COR-L47 (cell line): ENCODE data around the gene AMZ2.

Experiments used
- DNase-seq: peaks from one replicate; lab custom pipeline; 2025; lab: John Stamatoyannopoulos, UW

The AMZ2 gene

DNA sequence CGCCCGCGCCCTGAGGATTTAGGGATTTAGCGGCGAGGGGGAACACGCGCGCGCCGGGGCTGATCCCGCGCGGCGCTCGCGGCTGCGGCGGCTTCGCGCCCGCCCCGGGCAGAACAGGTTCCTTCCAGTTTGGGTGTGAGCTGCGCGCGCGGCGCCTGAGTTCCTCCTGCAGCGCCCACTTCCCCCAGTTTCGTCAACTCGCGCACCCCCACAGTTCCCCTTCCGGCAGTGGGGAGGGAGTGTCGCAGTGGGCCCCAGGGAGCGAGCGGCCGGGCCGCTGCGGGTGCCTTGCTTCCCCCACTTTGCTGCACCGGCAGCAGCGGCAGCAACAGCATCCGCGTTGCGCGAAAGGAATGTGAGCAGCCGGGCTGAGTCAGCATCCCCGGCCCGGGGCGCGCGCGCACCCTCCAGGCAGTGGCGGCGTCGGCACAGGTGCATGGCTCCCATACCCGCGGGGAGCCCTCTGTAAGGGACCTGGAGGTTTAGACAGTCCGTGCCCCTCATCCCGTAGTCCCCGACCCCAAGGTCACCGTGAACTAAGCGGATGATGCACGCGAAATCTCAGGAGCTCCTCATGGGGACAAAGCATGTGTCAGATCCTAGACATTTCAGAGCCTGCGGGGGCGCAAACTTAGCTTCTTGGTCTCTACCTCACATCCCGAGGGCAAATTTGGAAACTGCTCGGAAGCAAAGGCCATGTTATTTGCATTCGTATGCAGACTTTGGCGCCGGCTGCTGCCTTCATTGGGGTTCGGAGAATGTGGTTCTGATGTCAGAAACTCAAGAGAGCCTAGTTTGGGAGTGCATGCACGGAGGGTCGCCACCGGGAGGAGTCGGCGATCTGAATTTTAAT lies 44.2 kb downstream of the AMZ2 start:
- DNase-seq = peak; percentile 81

DNA sequence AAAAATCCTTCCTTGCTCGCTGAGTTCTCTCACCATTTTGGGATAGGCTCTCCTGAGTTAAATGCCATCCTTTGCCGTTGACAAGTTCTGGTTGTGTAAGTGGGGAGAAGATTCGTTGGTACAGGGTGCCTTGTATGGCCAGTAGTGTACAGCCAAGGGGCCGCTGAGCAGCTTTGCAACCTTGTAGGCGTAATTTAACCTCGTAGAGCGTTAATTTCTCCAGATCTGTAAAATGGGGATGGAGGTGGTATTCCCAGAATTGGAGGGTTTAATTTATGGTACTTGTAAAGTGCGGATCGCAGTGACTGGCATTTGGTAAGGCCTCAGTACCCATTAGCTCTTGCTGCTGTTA lies 44.8 kb downstream of the AMZ2 start:
- no peak for DNase-seq

- no peak for DNase-seq
These were observed 45.8 kb downstream of the AMZ2 start for GRCh38 chr17:68293490-68294195.

- DNase-seq = no peak
These were observed 46.3 kb downstream of the AMZ2 start for GRCh38 chr17:68294196-68294555.

DNA sequence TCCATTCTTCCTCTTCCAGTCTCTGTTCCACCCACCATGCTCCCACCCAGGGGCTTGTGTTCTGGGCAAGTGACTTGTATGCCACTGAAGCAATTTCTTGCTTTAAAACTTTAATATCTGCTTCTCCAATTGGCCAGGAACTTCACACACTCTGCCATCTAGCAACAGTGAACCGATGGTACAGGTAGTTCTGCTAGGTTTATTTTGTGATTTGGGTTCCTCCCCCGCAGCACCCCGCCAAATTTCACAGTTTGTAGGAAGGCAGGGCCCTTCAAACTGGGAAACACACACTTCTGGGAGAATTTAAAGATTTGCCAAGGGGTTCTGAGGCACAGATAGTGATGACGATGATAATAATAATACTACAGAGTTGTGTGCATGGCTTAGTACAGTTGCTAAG lies 46.8 kb downstream of the AMZ2 start:
- DNase-seq = no peak

DNA sequence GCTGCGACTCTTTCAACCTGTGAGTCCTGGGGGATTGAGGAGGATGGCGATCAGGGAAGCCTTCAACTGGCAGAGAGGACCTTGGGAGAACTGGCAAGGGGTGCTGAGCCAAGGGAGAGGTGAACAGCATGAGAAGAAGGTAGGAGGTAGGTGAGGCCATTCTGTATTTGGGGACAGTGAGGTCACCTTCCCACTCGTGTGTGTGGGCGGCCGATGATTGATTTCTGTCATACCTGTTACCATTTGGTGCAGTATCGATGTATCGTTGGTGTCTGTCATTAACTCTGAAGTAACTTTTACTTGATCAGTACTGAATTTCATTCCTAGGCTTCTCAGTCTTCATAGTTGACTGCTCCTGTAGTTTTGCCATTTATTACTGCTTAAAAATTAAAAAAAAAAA lies 47.2 kb downstream of the AMZ2 start:
- no peak for DNase-seq

GRCh38 chr17:68296217-68297191 lies 48.7 kb downstream of the AMZ2 start:
- DNase-seq = no peak

DNA sequence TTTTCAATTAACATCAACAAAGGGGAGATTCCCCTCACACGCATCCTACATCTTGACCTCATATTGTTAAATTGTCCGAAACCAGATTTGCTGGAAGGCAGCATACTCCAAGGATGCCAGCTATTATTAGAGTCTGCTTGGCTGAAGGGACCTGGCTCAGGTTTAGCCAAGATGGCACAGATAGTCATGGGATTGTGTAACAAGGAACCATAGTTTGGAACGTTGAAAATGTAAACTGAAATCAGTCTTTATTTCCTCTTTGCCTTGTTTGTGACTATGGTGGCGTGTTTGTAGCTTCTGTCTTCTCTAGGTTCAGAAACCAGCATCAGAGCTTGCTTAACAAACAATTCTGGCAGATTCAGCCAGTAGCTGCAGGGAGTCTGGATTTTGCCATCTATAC lies 49.4 kb downstream of the AMZ2 start:
- DNase-seq = no peak

DNA sequence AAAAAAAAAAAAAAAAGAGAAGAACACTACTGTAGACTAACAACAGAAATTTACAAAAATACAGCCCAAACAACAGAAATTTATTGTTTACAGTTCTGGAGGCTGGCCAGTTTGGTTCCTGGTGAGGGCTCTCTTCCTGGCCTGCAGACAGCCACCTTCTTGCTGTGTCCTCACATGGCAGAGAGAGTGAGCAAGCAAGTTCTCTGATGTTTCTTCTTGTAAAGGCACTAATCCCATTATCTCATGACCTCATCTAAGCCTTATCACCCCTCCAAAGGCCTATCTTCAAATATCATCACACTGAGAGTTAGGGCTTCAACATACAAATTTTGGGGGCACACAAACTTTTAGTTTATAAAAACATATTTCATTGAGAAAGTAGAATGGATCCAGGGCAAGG lies 50.8 kb downstream of the AMZ2 start:
- DNase-seq = no peak

DNA sequence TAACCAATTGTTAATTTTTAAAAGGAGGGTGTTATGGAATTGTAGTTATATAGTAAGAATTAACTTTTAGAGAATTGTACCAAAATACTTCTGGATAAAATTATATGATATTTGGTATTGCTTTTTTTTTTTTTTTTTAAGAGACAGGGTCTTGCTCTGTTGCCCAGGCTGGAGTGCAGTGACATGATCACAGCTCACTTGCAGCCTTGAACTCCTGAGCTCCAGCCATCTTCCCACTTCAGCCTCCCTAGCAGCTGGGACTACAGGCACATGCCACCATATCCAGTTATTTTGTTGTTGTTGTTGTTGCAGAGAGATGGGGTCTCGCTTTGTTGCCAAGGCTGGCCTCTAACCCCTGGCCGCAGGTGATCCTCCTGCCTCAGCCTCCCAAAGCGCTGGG lies 52.0 kb downstream of the AMZ2 start:
- DNase-seq = no peak

- peak; percentile 88 for DNase-seq
These were observed 53.7 kb downstream of the AMZ2 start for GRCh38 chr17:68301438-68301959.

DNA sequence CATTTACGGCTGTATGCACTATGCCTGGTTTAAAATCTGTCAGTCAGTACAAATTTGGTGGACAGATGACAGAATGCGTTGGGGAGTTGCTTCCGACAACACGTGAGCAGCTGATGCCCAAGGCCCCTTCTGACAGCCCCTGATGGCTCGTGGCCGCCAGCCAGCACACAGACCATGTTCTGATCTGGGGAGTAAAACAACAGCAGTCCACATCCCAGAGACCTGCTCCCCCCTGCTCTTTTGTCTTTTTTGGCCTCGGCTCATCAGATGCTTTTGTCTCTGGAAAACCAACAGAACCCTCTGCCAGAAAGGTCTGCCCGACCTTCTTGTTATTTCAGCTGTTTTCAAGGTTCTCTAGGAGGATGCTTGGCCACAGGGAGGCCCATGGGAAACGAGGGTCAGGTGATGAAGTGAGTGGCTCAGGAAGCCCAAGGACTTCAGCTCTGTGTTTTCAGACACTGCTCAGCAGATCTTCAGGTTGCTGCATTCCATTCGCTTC lies 54.3 kb downstream of the AMZ2 start:
- DNase-seq = peak; percentile 81

GRCh38 chr17:68302666-68303065 lies 54.8 kb downstream of the AMZ2 start:
- no peak for DNase-seq

GRCh38 chr17:68304706-68305105 lies 56.9 kb downstream of the AMZ2 start:
- no peak for DNase-seq

DNA sequence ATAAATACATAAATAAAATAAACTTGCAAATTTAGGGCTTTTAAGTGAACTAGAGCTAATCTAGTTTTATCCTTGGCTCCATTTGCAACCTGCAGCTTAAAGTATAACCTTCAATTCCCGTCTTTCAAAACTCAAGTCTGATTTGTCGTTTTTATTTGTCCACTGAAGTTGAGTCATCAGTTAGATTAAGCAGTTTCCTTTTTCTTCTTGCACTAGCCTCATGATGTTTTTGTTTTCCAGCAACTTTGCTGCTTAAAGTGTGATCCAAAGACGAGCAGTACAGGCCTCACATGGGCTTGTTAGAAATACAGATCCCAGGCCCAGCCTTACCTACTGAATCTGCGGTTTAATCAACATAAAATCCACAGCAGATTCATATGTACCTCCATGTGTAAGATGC lies 57.3 kb downstream of the AMZ2 start:
- no peak for DNase-seq
